Stimulated activated CD8-positive, alpha-beta memory T cell treated with anti-CD3 and anti-CD28 coated beads, Interleukin-15, amount 100 ng/mL, for 1 hour (primary cell): ENCODE results near the gene SLC34A1.
"Not testable (repeated sequence)": the region's sequence is repeated elsewhere in the genome, so short reads cannot be mapped to it uniquely, and the experiment has no call there.

ENCODE experiments used
- DNase-seq: peaks from one replicate; pipeline ENCODE4 v3.0.0-alpha.2; 2020; ENCODE audit warnings: low read depth

The SLC34A1 gene

GRCh38 chr5:177369645-177370440, 14.4 kb upstream of the SLC34A1 start:
- no peak for DNase-seq

DNA sequence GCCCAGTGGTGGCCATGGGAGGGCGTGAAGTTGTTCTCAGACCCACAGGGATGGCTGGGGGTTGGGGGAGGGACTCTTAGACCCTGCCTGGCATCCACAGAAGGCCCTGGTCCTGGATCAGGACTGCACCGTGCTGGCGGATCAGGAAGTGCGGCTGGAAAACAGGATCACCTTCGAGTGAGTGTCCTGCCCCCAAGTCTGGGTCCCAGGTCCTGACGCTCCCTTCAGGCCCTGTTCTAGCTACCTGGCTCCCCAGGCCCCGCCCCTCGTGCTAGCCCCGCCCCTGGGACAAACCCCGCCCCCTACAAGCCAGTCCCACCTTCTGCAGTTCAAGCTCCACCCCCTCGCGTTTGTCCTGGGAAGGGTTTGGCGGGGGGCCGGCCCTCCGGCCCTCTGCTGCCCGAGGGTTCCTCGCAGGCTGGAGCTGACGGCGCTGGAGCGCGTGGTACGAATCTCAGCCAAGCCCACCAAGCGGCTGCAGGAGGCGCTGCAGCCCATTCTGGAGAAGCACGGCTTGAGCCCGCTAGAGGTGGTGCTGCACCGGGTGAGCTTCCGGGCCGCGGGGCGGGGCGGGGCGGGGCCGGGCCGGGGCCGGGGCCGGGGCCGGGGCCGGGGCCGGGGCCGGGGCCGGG, 13.6 kb upstream of the SLC34A1 start:
- DNase-seq = peak; percentile 28

- no peak for DNase-seq
Measured at GRCh38 chr5:177371120-177372033, 12.9 kb upstream of the SLC34A1 start.

DNA sequence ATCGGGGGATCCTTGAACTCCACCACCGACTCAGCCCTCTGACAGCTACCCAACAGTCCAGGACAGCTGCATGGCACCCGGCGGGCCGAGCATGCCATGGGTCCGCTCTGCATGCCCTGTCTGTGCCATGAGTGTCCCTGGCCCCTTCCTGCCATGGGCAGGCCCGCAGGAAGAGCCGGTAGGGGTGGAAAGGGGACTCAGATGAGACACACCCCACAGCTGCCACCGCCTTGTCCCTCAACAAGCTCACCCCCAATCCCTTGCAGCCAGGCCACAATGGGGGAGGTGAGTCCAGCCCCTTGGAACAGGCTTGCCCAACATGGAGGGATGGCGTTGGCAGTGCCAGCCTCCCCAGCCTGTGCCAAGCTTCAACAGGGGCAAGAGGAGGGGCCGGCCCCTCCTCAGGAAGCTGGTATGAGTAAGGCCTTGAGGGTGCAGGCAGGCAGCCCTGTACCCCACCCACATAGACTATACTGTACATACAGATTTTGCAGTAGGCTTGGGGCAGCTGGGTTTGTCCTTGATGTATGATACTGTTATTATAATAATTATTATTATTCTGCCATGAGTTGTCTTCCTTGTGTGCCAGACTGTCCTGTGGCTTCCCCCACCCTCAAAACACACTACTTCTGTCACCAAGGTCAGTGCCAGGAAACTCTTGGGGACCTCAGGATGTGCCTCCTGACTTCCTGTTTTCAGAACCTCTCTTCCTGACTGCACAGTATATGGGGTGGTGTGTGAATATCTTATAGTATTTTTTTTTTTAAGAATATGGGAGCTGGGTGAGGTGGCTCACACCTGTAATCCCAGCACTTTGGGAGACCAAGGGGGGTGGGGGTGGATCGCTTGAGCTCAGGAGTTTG, 12.0 kb upstream of the SLC34A1 start:
- no peak for DNase-seq

DNA sequence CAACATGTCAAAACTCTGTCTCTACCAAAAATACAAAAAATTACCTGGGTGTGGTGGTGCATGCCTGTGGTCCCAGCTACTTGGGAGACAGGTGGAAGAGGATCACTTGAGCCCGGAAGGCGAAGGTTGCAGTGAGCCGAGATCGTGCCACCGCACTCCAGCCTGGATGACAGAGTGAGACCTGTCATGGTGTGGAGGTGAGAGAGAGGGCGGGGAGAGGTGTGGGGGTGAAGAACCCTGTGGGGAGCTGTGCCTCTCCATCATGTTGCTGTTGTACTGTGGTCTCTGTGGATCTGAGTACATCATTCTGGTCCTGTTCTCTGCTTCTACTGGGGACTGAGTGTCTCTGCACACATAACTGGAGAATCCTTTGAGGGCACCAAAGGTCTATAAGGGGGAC, 11.3 kb upstream of the SLC34A1 start:
- DNase-seq = no peak

- no peak for DNase-seq
Measured at GRCh38 chr5:177373806-177374205, 10.4 kb upstream of the SLC34A1 start.

GRCh38 chr5:177374211-177374610, 10.0 kb upstream of the SLC34A1 start:
- no peak for DNase-seq

DNA sequence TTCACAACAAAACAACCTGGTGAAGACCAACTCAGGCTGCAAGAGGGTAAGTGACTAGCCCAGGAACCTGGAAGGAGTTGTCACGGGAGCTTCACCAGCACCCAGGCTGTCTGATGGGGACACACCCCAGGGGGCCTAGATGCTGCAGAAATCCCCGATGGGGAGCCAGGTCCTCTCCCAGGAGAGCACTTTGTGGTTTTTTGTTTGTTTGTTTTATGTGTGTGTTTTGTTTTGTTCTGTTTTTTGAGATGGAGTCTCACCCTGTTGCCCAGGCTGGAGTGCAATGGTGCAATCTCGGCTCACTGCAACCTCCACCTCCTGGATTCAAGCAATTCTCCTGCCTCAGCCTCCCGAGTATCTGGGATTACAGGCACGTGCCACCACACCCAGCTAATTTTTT, 8.7 kb upstream of the SLC34A1 start:
- DNase-seq = not testable (repeated sequence)

DNA sequence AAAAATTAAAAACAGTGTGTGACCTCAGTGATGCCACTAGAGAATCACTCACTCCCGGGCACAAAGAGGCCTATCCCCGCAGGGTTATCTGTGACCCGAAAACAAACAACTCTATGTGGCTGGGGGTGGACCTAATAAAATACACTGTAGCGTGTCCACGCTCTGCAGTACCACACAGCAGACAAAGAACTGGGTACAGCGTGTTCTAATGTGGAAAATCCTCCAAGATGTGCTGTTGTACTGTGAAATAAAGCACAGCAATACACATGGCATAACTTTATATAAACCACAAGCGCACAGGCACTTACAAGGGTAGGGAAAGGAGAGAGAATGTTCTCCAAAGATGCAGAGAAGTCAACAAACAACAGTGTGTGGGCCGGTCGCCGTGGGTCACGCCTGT, 8.1 kb upstream of the SLC34A1 start:
- no peak for DNase-seq

- DNase-seq = no peak
Measured at GRCh38 chr5:177377851-177378776, 6.1 kb upstream of the SLC34A1 start.

GRCh38 chr5:177378884-177379883, 5.0 kb upstream of the SLC34A1 start:
- no peak for DNase-seq

GRCh38 chr5:177380805-177381126, 3.5 kb upstream of the SLC34A1 start:
- DNase-seq = no peak

GRCh38 chr5:177382423-177383029, 1.7 kb upstream of the SLC34A1 start:
- no peak for DNase-seq

DNA sequence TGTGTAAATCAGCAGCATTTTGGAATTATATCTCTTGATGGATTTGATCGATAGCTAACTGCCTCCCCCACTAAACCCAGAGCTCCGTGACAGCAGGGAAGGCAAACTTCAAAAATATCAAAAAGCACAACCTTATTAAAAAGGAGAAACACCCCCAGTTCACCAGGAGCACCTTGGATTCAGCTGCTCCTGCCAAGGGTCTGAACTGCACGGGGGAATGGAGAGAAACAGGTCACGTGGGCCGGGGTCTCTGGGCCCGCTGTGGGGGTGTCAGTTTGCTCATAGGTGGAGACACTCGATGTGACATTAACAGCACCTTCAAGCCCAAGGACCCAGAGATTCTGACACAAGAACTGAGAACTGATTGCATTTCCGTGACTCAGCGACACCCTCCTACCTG, 1.1 kb upstream of the SLC34A1 start:
- DNase-seq = no peak

DNA sequence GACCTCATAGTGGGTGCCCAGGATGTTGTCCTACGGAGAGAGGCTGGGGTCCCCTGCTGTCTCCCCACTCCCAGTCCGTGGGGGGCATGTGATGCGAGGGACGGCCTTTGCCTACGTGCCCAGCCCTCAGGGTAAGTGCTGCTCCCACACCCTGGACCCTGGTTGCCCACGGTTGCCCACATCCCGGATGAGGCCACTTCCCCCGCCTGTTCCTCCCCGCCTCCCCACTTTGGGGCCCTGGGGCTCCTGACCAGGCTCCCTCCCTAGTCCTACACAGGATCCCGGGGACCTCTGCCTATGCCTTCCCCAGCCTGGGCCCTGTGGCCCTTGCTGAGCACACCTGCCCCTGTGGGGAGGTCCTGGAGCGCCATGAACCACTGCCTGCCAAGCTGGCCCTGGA, 1.5 kb downstream of the SLC34A1 start:
- no peak for DNase-seq

GRCh38 chr5:177386542-177386941, 2.3 kb downstream of the SLC34A1 start:
- no peak for DNase-seq

DNA sequence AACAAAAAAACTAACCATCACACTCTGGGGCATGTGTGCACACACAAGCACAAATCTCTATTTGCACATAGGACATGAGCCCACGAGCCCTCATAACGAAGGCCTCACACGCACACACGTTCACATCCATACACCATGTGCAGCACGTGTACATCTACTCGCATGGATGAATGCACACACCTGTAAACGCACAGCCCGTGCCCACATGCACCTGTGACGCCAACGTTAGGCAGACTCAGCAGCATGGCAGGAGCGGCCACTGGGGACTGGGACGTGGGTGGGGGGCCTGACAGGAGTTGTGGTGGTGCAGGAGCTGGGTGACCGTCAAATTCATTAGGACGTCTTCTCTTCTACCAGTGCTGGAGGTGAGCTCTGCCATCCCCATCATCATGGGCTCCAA, 3.2 kb downstream of the SLC34A1 start:
- no peak for DNase-seq

DNA sequence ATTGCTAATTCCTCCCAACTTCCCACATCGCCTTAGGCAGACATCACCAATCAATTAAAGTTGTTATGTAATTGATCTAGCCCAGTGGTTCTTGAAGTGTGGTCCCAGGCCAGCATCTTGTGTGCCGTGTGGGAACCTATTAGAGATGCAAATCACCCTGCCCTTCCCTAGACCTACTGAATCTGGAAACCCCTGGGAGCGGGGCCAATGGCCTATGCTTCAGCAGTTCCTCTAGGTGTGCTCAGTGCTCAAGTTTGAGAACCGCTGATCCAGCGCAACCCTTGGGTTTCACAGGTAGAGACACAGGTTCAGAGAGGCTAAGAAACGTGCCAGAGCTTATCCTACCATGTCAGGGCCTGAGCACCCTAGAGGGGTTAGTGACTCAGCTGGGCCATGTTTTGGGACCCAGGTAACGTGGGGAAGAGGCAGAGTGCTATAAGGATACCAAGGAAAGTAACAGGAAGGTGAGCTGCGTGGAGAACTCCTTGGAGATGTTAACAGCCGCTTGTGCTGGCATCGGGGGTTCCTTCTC, 4.4 kb downstream of the SLC34A1 start:
- DNase-seq = no peak
